Loucy (cell line): ENCODE results near the gene PHF21B.

Experiments
- H2AFZ ChIP-seq: fragments of 200-600 bp; sonication (generic); 2 replicates; pipeline ENCODE4 v1.6.0; 2016; ENCODE audit warnings: antibody characterized with exemption, mild to moderate bottlenecking, low read length, moderate library complexity
- H3F3A ChIP-seq: fragments of 200-600 bp; 2 replicates; pipeline ENCODE4 v1.6.0; 2016; ENCODE audit warnings: antibody characterized with exemption, low read depth, mild to moderate bottlenecking
- H3K27me3 ChIP-seq: fragments of 200-600 bp; sonication (generic); 2 replicates; pipeline ENCODE4 v1.6.1; 2014; ENCODE audit warnings: low read length, mild to moderate bottlenecking; ENCODE audit not compliant: insufficient read depth, poor library complexity, severe bottlenecking
- H3K36me3 ChIP-seq: fragments of 200-600 bp; sonication (generic); 2 replicates; pipeline ENCODE4 v1.6.1; 2016; ENCODE audit warnings: low read length; ENCODE audit not compliant: insufficient read depth
- H3K4me1 ChIP-seq: fragments of 200-600 bp; sonication (generic); 2 replicates; pipeline ENCODE4 v1.5.1; 2014; ENCODE audit warnings: low read length, mild to moderate bottlenecking; ENCODE audit not compliant: insufficient read depth, poor library complexity, severe bottlenecking
- H3K4me2 ChIP-seq: fragments of 200-600 bp; sonication (generic); 2 replicates; pipeline ENCODE4 v1.6.0; 2014; ENCODE audit warnings: antibody characterized with exemption, low read length, low read depth, mild to moderate bottlenecking; ENCODE audit not compliant: poor library complexity, severe bottlenecking
- H3K4me3 ChIP-seq: fragments of 200-600 bp; sonication (generic); 2 replicates; pipeline ENCODE4 v1.5.1; 2014; ENCODE audit warnings: low read length, mild to moderate bottlenecking, mixed read lengths; ENCODE audit not compliant: poor library complexity, severe bottlenecking
- H3K79me2 ChIP-seq: fragments of 200-600 bp; sonication (generic); 2 replicates; pipeline ENCODE4 v1.6.1; 2014; ENCODE audit warnings: low read length; ENCODE audit not compliant: insufficient read depth
- H3K9ac ChIP-seq: fragments of 200-600 bp; sonication (generic); 2 replicates; pipeline ENCODE4 v1.6.0; 2014; ENCODE audit warnings: mild to moderate bottlenecking, low read depth, low read length, moderate library complexity; ENCODE audit not compliant: poor library complexity, severe bottlenecking
- H3K9me2 ChIP-seq: fragments of 200-600 bp; sonication (generic); replicated peaks from 2 replicates; pipeline ENCODE4 v1.6.1; 2016; ENCODE audit warnings: low read depth, low read length, mixed read lengths
- H3K9me3 ChIP-seq: fragments of 200-600 bp; sonication (generic); 2 replicates; pipeline ENCODE4 v1.6.1; 2014; ENCODE audit warnings: mild to moderate bottlenecking, antibody characterized with exemption, low read length, low read depth; ENCODE audit not compliant: insufficient read depth
- H4K20me1 ChIP-seq: fragments of 200-600 bp; sonication (generic); 2 replicates; pipeline ENCODE4 v1.6.0; 2014; ENCODE audit warnings: antibody characterized with exemption, low read length, mild to moderate bottlenecking; ENCODE audit not compliant: insufficient read depth, poor library complexity, severe bottlenecking
- EZH2phosphoT487 ChIP-seq: fragments of 200-600 bp; IDR thresholded peaks from 2 replicates; pipeline ENCODE4 v1.6.1; 2018; ENCODE audit warnings: antibody characterized with exemption, mild to moderate bottlenecking, moderate library complexity, borderline replicate concordance
- TF ChIP-seq, protein P1 (sequence below): fragments of 200-600 bp; sonication (generic); conservative IDR thresholded peaks from 2 replicates; pipeline ENCODE4 v1.5.1; 2014; ENCODE audit warnings: mild to moderate bottlenecking, antibody characterized with exemption, low read length

PHF21B gene

DNA sequence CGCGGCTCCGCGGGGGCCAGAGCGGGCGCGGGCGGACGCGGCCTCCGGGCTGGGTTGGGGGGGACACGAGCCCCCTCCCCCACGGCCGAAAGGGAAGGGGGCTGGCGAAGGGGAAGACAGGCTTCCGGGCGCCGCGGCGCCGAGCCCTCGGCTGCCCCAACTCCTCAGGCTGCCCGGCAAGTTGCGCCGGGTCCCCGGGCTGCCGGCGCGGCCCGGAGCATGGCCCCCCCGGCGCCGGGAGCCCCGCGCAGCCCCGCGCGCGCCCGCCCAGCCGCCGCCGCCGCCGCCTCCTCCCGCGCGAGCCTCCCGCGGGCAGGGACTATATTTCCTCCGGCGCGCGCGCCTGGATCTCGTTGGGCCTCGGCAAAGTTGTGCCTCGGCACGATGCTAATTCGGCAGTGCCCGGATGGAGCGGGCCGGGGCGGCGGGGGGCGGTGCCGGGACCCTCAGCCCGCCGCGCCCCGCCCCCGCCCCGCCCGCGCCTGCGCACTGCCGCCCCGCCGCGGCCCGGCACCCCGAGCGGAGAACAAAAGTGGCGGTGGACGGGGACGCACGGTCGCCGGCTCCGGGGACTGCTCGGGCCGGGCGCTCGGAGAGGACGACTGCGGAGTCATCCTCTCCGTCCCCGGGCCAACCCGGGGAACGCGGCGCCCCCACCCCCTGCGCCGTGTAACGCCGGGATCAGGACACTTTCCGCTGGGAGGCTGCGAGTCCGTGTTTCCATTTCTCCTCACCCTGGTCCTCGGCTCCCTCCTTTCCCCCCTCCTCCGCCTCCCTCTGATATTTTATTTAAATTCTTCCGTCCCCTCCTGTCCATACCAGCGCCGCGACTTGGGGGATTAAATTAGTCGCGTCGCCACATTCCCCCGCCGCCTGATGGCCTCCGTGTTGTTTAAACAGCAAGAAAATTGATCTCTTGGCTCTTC is at the start of gene PHF21B:
Gene PHF21B (minus strand): TSS at position 400 of the 926 bp plus-strand sequence. CDS start 456 bp downstream, outside the sequence.
- Histone ChIP-seq H3K4me1 (no peaks in the 10 kb centered on the region), H4K20me1 (peaks cover 9% of the 10 kb centered on the region), H3K4me2 (peak within 1 kb of the TSS; percentile 71), H3K36me3 (no peaks in the 10 kb centered on the region), H3K9me3 (no peaks in the 10 kb centered on the region), H3F3A (no peaks in the 10 kb centered on the region), H3K9ac (peak within 1 kb of the TSS; percentile 63), H3K9me2 (no peaks in the 10 kb centered on the region), H3K79me2 (no peaks in the 10 kb centered on the region), H3K4me3 (peak within 1 kb of the TSS; percentile 75), H2AFZ (peak within 1 kb of the TSS; percentile 84), H3K27me3 (no peaks in the 10 kb centered on the region)
- TF ChIP-seq EZH2phosphoT487: no peak
- TF ChIP-seq, protein P1, sequence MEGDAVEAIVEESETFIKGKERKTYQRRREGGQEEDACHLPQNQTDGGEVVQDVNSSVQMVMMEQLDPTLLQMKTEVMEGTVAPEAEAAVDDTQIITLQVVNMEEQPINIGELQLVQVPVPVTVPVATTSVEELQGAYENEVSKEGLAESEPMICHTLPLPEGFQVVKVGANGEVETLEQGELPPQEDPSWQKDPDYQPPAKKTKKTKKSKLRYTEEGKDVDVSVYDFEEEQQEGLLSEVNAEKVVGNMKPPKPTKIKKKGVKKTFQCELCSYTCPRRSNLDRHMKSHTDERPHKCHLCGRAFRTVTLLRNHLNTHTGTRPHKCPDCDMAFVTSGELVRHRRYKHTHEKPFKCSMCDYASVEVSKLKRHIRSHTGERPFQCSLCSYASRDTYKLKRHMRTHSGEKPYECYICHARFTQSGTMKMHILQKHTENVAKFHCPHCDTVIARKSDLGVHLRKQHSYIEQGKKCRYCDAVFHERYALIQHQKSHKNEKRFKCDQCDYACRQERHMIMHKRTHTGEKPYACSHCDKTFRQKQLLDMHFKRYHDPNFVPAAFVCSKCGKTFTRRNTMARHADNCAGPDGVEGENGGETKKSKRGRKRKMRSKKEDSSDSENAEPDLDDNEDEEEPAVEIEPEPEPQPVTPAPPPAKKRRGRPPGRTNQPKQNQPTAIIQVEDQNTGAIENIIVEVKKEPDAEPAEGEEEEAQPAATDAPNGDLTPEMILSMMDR: no peak

DNA sequence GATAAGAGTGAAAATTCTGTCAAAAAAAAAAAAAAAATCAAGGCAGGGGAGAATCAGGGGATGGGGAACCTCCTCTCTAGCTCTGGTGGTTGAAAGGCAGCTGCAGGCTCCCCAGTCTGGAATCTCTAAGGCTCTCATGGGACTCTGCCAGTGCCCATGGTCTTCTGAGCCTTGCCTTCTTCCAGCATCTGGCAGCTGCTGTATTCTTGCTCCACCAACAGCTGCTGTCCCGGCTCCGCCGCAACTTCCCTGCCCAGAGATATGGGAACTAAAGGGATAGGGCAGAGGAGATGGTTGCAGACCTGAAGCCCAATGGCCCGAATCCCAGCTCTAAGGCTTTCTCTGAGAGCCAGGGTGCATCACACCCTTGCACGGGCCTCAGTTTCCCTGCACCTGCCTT is 49.5 kb upstream of the PHF21B start:
- no peaks in the 10 kb centered on the region for H3K9me2 ChIP-seq
- H3K79me2 ChIP-seq: no peaks in the 10 kb centered on the region
- TF ChIP-seq, protein P1: no peak
- no peak for TF ChIP-seq EZH2phosphoT487
- H3K9me3 ChIP-seq: no peaks in the 10 kb centered on the region
- H3K4me3 ChIP-seq: no peak overlapping the region
- H3K4me2 ChIP-seq: peak overlapping the region; percentile 54
- no peaks in the 10 kb centered on the region for H4K20me1 ChIP-seq
- H3K36me3 ChIP-seq: no peaks in the 10 kb centered on the region
- peaks cover 25% of the 10 kb centered on the region for H3K4me1 ChIP-seq
- H2AFZ ChIP-seq: no peak overlapping the region
- H3K9ac ChIP-seq: peak overlapping the region; percentile 64
- peaks cover 4% of the 10 kb centered on the region; the same call in 1 of the 2 replicates for H3F3A ChIP-seq
- H3K27me3 ChIP-seq: no peaks in the 10 kb centered on the region

DNA sequence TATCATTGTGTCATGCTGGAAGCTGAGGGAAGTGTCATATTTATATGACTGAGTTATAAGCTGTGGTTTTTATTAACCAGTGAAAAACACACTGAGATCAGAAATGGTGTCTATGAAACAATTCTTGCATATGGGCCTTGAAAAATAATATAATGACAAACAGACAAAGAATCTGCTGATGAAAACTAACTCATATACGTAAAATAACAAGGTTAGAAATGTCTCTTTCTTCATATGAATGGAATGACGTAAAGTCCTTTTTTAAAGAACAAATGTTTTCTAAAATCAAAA is 48.8 kb upstream of the PHF21B start:
- Histone ChIP-seq H3K27me3 (no peaks in the 10 kb centered on the region), H3K4me2 (peak overlapping the region; percentile 54), H3K4me3 (peak overlapping the region; percentile 52), H3K9me3 (no peaks in the 10 kb centered on the region), H4K20me1 (no peaks in the 10 kb centered on the region), H3K9me2 (no peaks in the 10 kb centered on the region), H3K36me3 (no peaks in the 10 kb centered on the region), H2AFZ (0 out of 2 replicates have a peak overlapping the region, but pooled peaks have one; percentile 51), H3K9ac (peak overlapping the region; percentile 64), H3F3A (peaks cover 4% of the 10 kb centered on the region; the same call in 1 of the 2 replicates), H3K4me1 (peaks cover 25% of the 10 kb centered on the region), H3K79me2 (no peaks in the 10 kb centered on the region)
- TF ChIP-seq, protein P1: no peak
- TF ChIP-seq EZH2phosphoT487: no peak
